Measurements from ENCODE around the gene EARS2. TPM values are rescaled to one million over a fixed set of nuclear protein-coding genes. Genes with fewer than 3 reads are reported as not detected.
A peak's percentile ranks its signal among the peaks of the same experiment; 100 is the strongest.

Gene EARS2
- total and polyA plus RNA-seq, 12 donors, result 20.0 to 85.7 (median 33.5) TPM

- H3K27ac ChIP-seq, result peak overlapping the region in 3 of 5 donors; percentile 71 to 88 (median 82)
- H3K4me1 ChIP-seq (replicated peaks in 1 of 2), result peaks cover 56 to 70% of the 10 kb centered on the region in 2 donors
- peaks cover 0 to 23% of the 10 kb centered on the region in 2 donors for H3K36me3 ChIP-seq (replicated peaks in 1 of 2)
- TF ChIP-seq, protein P1, sequence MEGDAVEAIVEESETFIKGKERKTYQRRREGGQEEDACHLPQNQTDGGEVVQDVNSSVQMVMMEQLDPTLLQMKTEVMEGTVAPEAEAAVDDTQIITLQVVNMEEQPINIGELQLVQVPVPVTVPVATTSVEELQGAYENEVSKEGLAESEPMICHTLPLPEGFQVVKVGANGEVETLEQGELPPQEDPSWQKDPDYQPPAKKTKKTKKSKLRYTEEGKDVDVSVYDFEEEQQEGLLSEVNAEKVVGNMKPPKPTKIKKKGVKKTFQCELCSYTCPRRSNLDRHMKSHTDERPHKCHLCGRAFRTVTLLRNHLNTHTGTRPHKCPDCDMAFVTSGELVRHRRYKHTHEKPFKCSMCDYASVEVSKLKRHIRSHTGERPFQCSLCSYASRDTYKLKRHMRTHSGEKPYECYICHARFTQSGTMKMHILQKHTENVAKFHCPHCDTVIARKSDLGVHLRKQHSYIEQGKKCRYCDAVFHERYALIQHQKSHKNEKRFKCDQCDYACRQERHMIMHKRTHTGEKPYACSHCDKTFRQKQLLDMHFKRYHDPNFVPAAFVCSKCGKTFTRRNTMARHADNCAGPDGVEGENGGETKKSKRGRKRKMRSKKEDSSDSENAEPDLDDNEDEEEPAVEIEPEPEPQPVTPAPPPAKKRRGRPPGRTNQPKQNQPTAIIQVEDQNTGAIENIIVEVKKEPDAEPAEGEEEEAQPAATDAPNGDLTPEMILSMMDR (IDR thresholded peaks at IDR 0.05), result no peak
- no peak for TF ChIP-seq POLR2A (IDR thresholded peaks at IDR 0.05)
- 62 to 69% (median 68%) methylated on average over 9 to 11 of the region's 11 CpGs for whole genome bisulfite sequencing, 4 donors
- peak in 3 of 7 donors; percentile 31 to 36 (median 36) for DNase-seq
- no peaks in the 10 kb centered on the region for H3K9me3 ChIP-seq (replicated peaks in 1 of 3)
- H3K4me3 ChIP-seq, result no peak overlapping the region
- intact Hi-C loops (cut with DNase I), result no loop called here
- H3K27me3 ChIP-seq, result no peaks in the 10 kb centered on the region
Observed at GRCh38 chr16:23498863-23499262, 58.3 kb downstream of the EARS2 start.

- no peak for DNase-seq
- Histone ChIP-seq H3K4me1 (replicated peaks in 1 of 2) (peaks cover 56 to 64% of the 10 kb centered on the region in 2 donors), H3K4me3 (no peak overlapping the region), H3K9me3 (replicated peaks in 1 of 3) (no peaks in the 10 kb centered on the region), H3K27me3 (no peaks in the 10 kb centered on the region), H3K36me3 (replicated peaks in 1 of 2) (peaks cover 0 to 36% of the 10 kb centered on the region in 2 donors), H3K27ac (peak overlapping the region; percentile 57 to 88 (median 77))
- TF ChIP-seq POLR2A (IDR thresholded peaks at IDR 0.05), result no peak
- TF ChIP-seq, protein P1 (IDR thresholded peaks at IDR 0.05), result no peak
- 33 to 52% (median 41%) methylated on average over 6 of the region's 6 CpGs for WGBS, 4 donors
- intact Hi-C loops (cut with DNase I), result no loop called here
Observed at GRCh38 chr16:23497543-23497868, 59.6 kb downstream of the EARS2 start.

DNA sequence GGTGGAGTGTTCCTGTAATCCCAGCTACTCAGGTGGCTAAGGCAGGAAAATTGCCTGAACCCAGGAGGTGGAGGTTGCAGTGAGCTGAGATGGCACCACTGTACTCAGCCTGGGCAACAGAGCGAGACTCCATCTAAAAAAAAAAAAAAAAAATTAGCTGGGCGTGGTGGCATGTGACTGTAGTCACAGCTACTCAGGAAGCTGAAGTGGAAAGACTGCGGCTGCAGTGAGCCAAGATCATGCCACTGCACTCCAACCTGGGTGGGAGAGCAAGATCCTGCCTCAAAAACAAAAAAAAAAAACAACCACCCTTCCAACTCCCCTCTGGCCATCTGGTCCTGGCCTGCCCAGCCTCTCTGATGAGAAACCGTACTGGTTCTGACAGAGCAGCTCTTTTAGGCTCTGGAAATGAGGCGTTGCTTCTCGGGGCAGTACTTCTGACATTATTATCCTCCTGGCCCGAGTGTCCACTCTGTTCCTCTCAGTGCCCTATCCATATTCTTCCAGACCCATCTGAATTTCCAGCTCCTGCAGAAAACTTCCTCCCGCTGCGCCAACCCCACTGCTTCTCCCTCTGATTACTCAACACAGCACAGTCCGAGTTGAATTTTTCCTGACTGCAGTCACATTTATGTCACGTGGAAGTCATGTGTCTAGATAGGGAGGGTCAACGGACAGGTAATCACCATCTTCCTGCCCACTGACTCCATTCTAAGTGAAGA is 60.2 kb downstream of the EARS2 start:
- intact Hi-C loops (cut with DNase I), result no loop called here
- Histone ChIP-seq H3K4me1 (replicated peaks in 1 of 2) (peaks cover 56 to 61% of the 10 kb centered on the region in 2 donors), H3K9me3 (replicated peaks in 1 of 3) (no peaks in the 10 kb centered on the region), H3K36me3 (replicated peaks in 1 of 2) (peaks cover 0 to 42% of the 10 kb centered on the region in 2 donors), H3K27me3 (no peaks in the 10 kb centered on the region), H3K4me3 (no peak overlapping the region), H3K27ac (peak overlapping the region in 4 of 5 donors; percentile 57 to 88 (median 76))
- peak; percentile 56 to 79 (median 72) for DNase-seq
- WGBS, 4 donors, result 15 to 24% (median 22%) methylated on average over 12 of the region's 12 CpGs
- peak in 1 of 2 donors; percentile 83 for TF ChIP-seq POLR2A (IDR thresholded peaks at IDR 0.05)
- TF ChIP-seq, protein P1 (IDR thresholded peaks at IDR 0.05), result no peak

DNA sequence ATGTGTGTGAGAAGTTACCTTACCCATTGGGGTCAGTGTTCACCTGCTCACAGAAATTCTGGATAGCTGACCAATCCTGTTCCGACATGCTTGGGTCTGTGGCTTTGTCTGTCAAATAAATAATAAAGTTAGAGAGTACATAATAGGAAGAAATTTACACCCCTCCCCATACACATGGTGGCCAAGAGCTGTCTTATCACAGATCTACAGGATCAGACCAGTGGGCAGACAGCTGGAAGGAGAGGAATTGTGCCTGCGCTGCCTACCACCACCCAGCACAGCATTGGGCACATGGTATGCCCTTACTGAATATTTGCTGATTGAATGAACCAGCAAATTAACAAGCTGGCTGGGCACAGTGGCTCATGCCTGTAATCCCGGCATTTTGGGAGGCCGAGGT is 61.5 kb downstream of the EARS2 start:
- peaks cover 47 to 50% of the 10 kb centered on the region in 2 donors for H3K4me1 ChIP-seq (replicated peaks in 1 of 2)
- WGBS, 4 donors, result 94 to 96% (median 95%) methylated on average over 4 of the region's 4 CpGs
- peaks cover 0 to 52% of the 10 kb centered on the region in 2 donors for H3K36me3 ChIP-seq (replicated peaks in 1 of 2)
- H3K27ac ChIP-seq, result peak overlapping the region in 1 of 5 donors; percentile 24
- no peak overlapping the region for H3K4me3 ChIP-seq
- H3K27me3 ChIP-seq, result no peaks in the 10 kb centered on the region
- TF ChIP-seq, protein P1 (IDR thresholded peaks at IDR 0.05), result no peak
- TF ChIP-seq POLR2A (IDR thresholded peaks at IDR 0.05), result no peak
- no peak for DNase-seq
- intact Hi-C loops (cut with DNase I), result no loop called here
- no peaks in the 10 kb centered on the region for H3K9me3 ChIP-seq (replicated peaks in 1 of 3)

Data from adrenal gland (tissue), 12 donors.